GM12872 (cell line): ENCODE measurements around the gene GKAP1.

Experiments used
- CTCF ChIP-seq: IDR thresholded peaks from 3 replicates; pipeline ENCODE4 v1.5.1; 2011; ENCODE audit warnings: low read depth, mild to moderate bottlenecking, low read length, moderate library complexity; ENCODE audit not compliant: insufficient read depth

The GKAP1 gene

GRCh38 chr9:83721509-83721908 is 96.1 kb downstream of the GKAP1 start:
- no peak for TF ChIP-seq CTCF

DNA sequence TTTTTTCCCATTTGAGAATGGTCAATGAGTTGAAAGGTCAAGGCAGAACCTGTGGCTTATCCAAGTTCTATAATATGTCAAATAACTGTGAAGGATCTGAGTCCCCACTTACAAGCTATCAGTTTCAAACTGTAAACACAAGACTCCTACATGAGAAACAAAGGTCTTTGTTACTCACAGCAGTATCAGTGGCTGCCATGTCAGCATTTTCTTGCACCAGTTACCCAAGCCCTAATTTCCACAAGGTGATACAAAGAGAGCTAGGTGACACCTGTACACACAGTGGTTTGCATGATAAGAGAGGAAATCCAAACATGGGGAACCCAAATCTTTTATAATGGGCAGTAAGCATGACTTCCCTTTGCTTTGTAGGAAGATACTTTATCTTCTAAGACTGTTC is 101.8 kb downstream of the GKAP1 start:
- TF ChIP-seq CTCF, result no peak

DNA sequence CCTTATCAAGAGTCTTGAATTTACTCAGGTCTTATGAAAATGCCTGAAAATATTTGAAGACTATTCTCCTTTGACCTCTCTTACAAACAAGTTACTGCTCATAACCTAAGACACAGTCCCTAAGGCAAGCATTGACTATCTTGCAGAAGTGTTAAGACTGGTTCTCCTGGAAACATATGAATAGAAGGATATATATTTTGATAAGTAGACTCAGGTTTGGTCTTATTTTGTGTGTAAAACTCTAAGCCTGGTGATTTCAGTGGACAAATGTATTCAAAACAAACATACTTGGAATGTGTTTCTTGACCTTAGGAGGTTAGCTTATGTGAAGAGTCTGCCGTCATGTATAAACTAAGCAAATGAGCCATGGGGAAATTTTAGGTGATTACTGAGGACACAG is 102.3 kb downstream of the GKAP1 start:
- no peak for TF ChIP-seq CTCF

GRCh38 chr9:83714329-83714728 is 103.2 kb downstream of the GKAP1 start:
- peak; percentile 57 for TF ChIP-seq CTCF

DNA sequence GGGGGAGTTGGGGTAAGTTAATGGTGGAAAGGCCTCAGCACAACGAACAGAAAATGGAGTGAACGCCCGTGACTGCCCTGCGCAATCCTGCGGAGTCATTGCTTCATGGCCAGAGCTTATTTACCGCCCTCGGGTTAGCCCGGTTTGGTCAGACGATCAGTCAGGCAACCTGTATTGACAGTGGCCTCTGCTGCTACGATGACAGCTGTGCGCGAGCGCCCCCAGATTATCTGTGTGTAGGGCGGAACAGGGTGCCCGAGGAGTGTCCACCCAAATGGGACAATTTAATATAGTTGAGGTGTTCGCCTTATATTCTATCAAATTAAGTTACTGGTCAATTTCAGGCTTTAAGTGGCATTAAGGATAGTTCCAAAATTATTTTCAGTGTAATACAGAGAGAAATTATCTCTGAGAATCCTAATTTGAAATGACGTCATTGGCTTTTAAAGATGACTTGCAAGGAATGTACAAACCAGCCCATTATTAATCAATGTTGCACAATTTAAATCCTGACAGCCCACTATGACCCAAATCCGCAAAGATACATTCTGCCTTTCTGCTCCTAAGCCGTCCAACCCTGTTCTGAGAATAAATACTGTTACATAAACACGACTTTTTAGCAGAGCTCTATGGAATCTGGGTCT is 108.9 kb downstream of the GKAP1 start:
- peak; percentile 53 for TF ChIP-seq CTCF

DNA sequence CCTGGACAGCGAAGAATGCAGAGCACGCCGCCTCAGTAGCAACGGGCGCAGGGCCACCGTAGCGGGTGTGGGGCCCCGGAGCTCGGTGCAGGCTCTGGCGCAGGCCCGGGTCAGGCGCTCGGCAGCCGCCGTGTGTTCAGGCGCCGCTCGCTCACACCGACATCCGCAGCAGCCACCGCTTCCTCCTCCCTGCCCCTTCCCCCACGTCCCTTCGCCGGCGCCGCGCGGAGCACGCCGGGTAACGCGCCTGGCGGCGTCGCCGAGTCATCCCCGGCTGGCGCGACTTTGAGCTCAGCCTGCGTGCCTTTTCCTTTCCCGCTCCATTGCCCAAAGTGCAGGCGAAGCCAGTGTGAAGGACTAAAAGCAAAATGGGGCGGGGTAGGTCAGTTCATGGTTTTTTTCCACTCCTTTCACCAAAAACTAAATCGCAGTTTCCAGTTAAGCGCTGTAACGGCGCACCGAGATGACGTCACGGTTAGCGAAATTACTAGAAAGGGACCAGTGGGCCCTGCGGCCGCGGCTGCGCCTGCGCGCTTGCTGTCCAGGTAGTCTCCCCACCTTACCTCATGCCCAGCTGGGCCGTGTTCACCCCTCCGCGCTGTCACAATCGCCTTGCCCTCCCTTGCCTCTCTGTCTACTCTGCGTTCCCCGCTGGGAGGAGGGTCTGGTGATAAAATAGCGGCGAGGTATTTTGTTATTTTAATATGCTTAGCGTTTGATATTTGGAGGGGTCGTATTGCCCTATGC is 109.6 kb downstream of the GKAP1 start, which contains the start of gene UBQLN1:
Gene UBQLN1, minus strand, starts transcription at position 191 of the 747 bp plus-strand sequence. CDS start 279 bp downstream, outside the sequence.
- TF ChIP-seq CTCF, result no peak

- no peak for TF ChIP-seq CTCF
These were observed 110.1 kb downstream of the GKAP1 start for GRCh38 chr9:83707518-83707767.
